ENCODE measurements around the gene NLRC5.

DNA sequence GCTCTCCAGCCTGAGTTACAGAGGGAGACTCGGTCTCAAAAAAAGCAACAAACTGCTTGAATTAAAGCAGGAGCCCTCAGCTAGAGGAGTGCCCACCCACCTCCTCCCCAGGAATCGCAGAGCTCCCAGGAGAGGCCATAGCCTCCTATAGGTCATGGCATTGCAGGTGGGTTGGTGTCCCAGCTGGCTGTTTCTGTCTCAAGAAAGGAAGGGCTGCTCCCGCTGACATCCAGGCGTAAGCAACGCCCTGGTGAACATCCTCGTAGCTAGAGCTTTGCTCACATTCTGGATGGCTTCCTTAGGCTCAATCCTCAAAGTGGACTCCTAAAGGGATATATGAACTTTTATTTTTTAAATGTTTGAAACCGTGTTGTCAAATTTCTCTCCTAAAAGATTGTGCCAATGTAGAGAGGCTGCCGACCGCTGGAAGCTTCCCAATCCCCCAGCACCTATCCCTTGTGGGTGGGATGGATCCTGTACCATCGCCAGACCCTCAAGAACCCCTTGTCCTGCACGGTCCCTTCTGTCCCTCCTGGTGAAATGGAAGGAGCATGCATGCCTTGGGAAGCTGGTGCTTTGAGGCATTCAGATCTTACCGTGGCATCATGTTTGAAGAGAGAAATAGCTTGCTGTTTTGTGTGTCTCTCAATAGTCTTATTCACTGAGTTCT, 5.9 kb downstream of the NLRC5 start:
- TF ChIP-seq, protein P1, sequence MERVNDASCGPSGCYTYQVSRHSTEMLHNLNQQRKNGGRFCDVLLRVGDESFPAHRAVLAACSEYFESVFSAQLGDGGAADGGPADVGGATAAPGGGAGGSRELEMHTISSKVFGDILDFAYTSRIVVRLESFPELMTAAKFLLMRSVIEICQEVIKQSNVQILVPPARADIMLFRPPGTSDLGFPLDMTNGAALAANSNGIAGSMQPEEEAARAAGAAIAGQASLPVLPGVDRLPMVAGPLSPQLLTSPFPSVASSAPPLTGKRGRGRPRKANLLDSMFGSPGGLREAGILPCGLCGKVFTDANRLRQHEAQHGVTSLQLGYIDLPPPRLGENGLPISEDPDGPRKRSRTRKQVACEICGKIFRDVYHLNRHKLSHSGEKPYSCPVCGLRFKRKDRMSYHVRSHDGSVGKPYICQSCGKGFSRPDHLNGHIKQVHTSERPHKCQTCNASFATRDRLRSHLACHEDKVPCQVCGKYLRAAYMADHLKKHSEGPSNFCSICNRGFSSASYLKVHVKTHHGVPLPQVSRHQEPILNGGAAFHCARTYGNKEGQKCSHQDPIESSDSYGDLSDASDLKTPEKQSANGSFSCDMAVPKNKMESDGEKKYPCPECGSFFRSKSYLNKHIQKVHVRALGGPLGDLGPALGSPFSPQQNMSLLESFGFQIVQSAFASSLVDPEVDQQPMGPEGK (CRISPR knock-in tag; IDR thresholded peaks at IDR 0.05; ENCODE audit: borderline replicate concordance) = no peak
- no peak for TF ChIP-seq ZFP30 (CRISPR knock-in tag; IDR thresholded peaks at IDR 0.05)

All from SK-N-SH treated with all-trans-retinoic acid at 6 μM for 48 hours (cell line).